A549 (cell line): ENCODE results near the gene TRIO. TPM values are rescaled to one million over a fixed set of nuclear protein-coding genes. Genes with fewer than 3 reads are reported as not detected.

ENCODE experiments used
- ATAC-seq, 2 experiments: fragments of 200-7000 bp in 1 of 2; fragments of >200 bp in 1 of 2; cut with Nextera tagmentation in 1 of 2; cut with Tn5 transposase in 1 of 2; 3 replicates each; pipeline versions ENCODE4 v1.8.0 to v1.9.1; 2018 to 2020; ENCODE audit warnings: mild to moderate bottlenecking in 1 of 2, moderate library complexity in 1 of 2
- CTCF ChIA-PET: fragments of 300-600 bp; sonication (Branson Sonifier 250); formaldehyde crosslinking; extraction: SDS; loops from one replicate; lab custom pipeline; 2021; ENCODE audit warnings: antibody characterized with exemption, inconsistent platforms; lab: Yijun Ruan, JAX
- POLR2A ChIA-PET: fragments of 350-600 bp; formaldehyde crosslinking; extraction: SDS; loops from one replicate; lab custom pipeline; 2021; ENCODE audit warnings: antibody characterized with exemption, inconsistent platforms; lab: Yijun Ruan, JAX
- DNase-seq, 2 experiments: peaks; one replicate each; pipeline versions ENCODE4 v3.0.0 to v3.0.0-alpha.2; 2011 to 2016; ENCODE audit warnings: low read depth in 1 of 2, low spot score in 1 of 2
- FAIRE-seq: peaks from 2 replicates; lab custom pipeline; 2011; peaks lifted over from hg19 to GRCh38; lab: Jason Lieb, UNC
- H3K27ac ChIP-seq, 2 experiments: fragments of >200 bp; sonication (Bioruptor Twin); formaldehyde crosslinking; 3 replicates each; pipeline ENCODE4 v1.5.1; 2016 to 2017
- H3K4me1 ChIP-seq: fragments of >200 bp; sonication (Bioruptor Twin); formaldehyde crosslinking; 3 replicates; pipeline ENCODE4 v1.6.1; 2016
- H3K4me2 ChIP-seq: fragments of >200 bp; sonication (Bioruptor Twin); formaldehyde crosslinking; 3 replicates; pipeline ENCODE4 v1.6.1; 2016
- H3K4me3 ChIP-seq: fragments of >200 bp; sonication (Bioruptor Twin); formaldehyde crosslinking; 3 replicates; pipeline ENCODE4 v1.5.1; 2016
- H3K9me3 ChIP-seq: fragments of >200 bp; sonication (Bioruptor Twin); formaldehyde crosslinking; 3 replicates; pipeline ENCODE4 v1.6.1; 2016
- CTCF ChIP-seq: fragments of >200 bp; sonication (Bioruptor Twin); formaldehyde crosslinking; IDR thresholded peaks from 3 replicates; pipeline ENCODE4 v1.5.1; 2016
- EHMT2 ChIP-seq: fragments of 200-600 bp; sonication (generic); IDR thresholded peaks from 2 replicates; pipeline ENCODE4 v1.6.1; 2016; ENCODE audit warnings: antibody characterized with exemption, low read depth, mild to moderate bottlenecking, moderate library complexity
- ELK1 ChIP-seq: fragments of 150-350 bp; IDR thresholded peaks from 2 replicates; pipeline ENCODE4 v1.6.1; 2014; ENCODE audit warnings: low read depth, mild to moderate bottlenecking, low read length
- FOSB ChIP-seq: fragments of 250-450 bp; sonication (Bioruptor Pico); IDR thresholded peaks from 2 replicates; pipeline ENCODE4 v1.5.0; 2020; ENCODE audit warnings: mild to moderate bottlenecking, moderate library complexity
- HES2 ChIP-seq: fragments of >200 bp; sonication (Bioruptor Twin); formaldehyde crosslinking; IDR thresholded peaks from 2 replicates; pipeline ENCODE4 v1.6.1; 2016
- HOXB5 ChIP-seq: fragments of 250-450 bp; sonication (Bioruptor Pico); IDR thresholded peaks from 2 replicates; pipeline ENCODE4 v1.5.0; 2020; ENCODE audit warnings: mild to moderate bottlenecking, moderate library complexity
- MAFK ChIP-seq: fragments of 450-650 bp; IDR thresholded peaks from 2 replicates; pipeline ENCODE4 v1.6.1; 2014; ENCODE audit not compliant: partially characterized antibody
- MAX ChIP-seq: IDR thresholded peaks from 2 replicates; pipeline ENCODE4 v1.6.1; 2012
- MYC ChIP-seq: IDR thresholded peaks from 2 replicates; pipeline ENCODE4 v1.6.1; 2012; ENCODE audit warnings: mild to moderate bottlenecking, inconsistent platforms, low read length, improper control_type of control experiment, borderline replicate concordance
- PBX3 ChIP-seq: IDR thresholded peaks from 2 replicates; pipeline ENCODE4 v1.6.1; 2012
- RAD21 ChIP-seq, 2 experiments: fragments of >200 bp in 1 of 2; sonication (Bioruptor Twin) in 1 of 2; formaldehyde crosslinking in 1 of 2; IDR thresholded peaks in 1 of 2; conservative IDR thresholded peaks in 1 of 2; 2 replicates in 1 of 2; 3 replicates in 1 of 2; pipeline ENCODE4 v1.6.1; 2012 to 2018; ENCODE audit warnings: inconsistent platforms in 1 of 2
- RFX5 ChIP-seq: fragments of 450-650 bp; IDR thresholded peaks from 2 replicates; pipeline ENCODE4 v1.7.1; 2014; ENCODE audit warnings: antibody characterized with exemption, mild to moderate bottlenecking, moderate library complexity
- RNF2 ChIP-seq: fragments of 200-600 bp; sonication (generic); IDR thresholded peaks from 2 replicates; pipeline ENCODE4 v1.6.1; 2016; ENCODE audit warnings: low read depth, mild to moderate bottlenecking, antibody characterized with exemption, moderate library complexity, borderline replicate concordance
- TFCP2L1 ChIP-seq: fragments of 250-450 bp; sonication (Bioruptor Pico); IDR thresholded peaks from 2 replicates; pipeline ENCODE4 v1.5.0; 2021; ENCODE audit warnings: mild to moderate bottlenecking
- ZC3H11A ChIP-seq: fragments of 450-650 bp; IDR thresholded peaks from 2 replicates; pipeline ENCODE4 v1.6.1; 2014; ENCODE audit warnings: antibody characterized with exemption, mild to moderate bottlenecking
- ZFP36 ChIP-seq: fragments of 450-650 bp; IDR thresholded peaks from 2 replicates; pipeline ENCODE4 v1.6.1; 2014; ENCODE audit warnings: borderline replicate concordance; ENCODE audit not compliant: partially characterized antibody
- ZNF302 ChIP-seq: fragments of 250-450 bp; sonication (Bioruptor Pico); IDR thresholded peaks from 2 replicates; pipeline ENCODE4 v1.9.0; 2021; ENCODE audit warnings: inconsistent platforms, mild to moderate bottlenecking, moderate library complexity
- WGBS: methylation state at CpG from one replicate; pipeline ENCODE4 v1.1.6; 2017; ENCODE audit errors: missing lambda C conversion rate; 5-methylcytosine and 5-hydroxymethylcytosine counted together
- polyA plus RNA-seq, 4 experiments: library from polyadenylated mRNA; depleted of rRNA in 3 of 4; stranded (reverse); fragments of >200 nt; fragmentation: RNase III in 1 of 4; extraction: RNeasy Plus Mini Kit Qiagen cat#74134 plus additional on column Dnase treatment in 1 of 4; gene quantifications; 2 replicates in 3 of 4; 3 replicates in 1 of 4; pipeline ENCODE4 v1.2.3, GENCODE V29; 2011 to 2017

Gene TRIO
- polyA plus RNA-seq, 2 of the 4 experiments (the other 2 are of a cell fraction) = 47.5 to 79.0 TPM

- TF ChIP-seq HES2 (no peak), MYC (no peak), MAFK (no peak), TFCP2L1 (CRISPR knock-in tag) (no peak), RFX5 (no peak), HOXB5 (CRISPR knock-in tag) (no peak), ZFP36 (no peak)
Measured at GRCh38 chr5:14404780-14405179, 261.6 kb downstream of the TRIO start (continued).

- Histone ChIP-seq H3K9me3 (no peaks in the 10 kb centered on the region), H3K4me3 (no peak overlapping the region), H3K27ac (no peak overlapping the region), H3K4me1 (peaks cover 4% of the 10 kb centered on the region), H3K4me2 (no peak overlapping the region)
- FAIRE-seq (no peak), DNase-seq (peak; percentile 33 to 35), ATAC-seq (peak; percentile 55 to 82; a peak in 4 of 6 replicates)
- POLR2A ChIA-PET = no interaction called here
- CTCF ChIA-PET = interaction anchor here (0.6 to 1.4 kb wide), 2 partner anchors 16 to 41 kb away, joined by 3 to 4 read pairs; no protein-coding TSS in a partner anchor
- 87% methylated on average over 10 of the region's 10 CpGs for WGBS
- TF ChIP-seq RAD21 (conservative IDR thresholded peaks at IDR 0.05 in 1 of 2, IDR thresholded peaks at IDR 0.05 in 1 of 2) (peak in 1 of 2 experiments; percentile 23; a peak in 1 of 5 replicates), CTCF (peak; percentile 16; the same call in 1 of the 3 replicates), FOSB (CRISPR knock-in tag) (no peak), ZC3H11A (no peak), RNF2 (no peak), PBX3 (no peak)
Measured at GRCh38 chr5:14405267-14405666, 262.1 kb downstream of the TRIO start.

GRCh38 chr5:14405706-14406553 lies 262.8 kb downstream of the TRIO start:
- no peak; a peak in 1 of 6 replicates for ATAC-seq
- TF ChIP-seq EHMT2 (no peak), MAX (no peak), ZNF302 (CRISPR knock-in tag) (no peak), ELK1 (no peak), HOXB5 (CRISPR knock-in tag) (no peak)
- 91% methylated on average over 22 of the region's 22 CpGs for WGBS
- Histone ChIP-seq H3K4me3 (no peak overlapping the region), H3K4me2 (no peak overlapping the region), H3K27ac (no peak overlapping the region), H3K9me3 (no peaks in the 10 kb centered on the region), H3K4me1 (no peaks in the 10 kb centered on the region)
- DNase-seq = no peak
- FAIRE-seq = no peak
- CTCF ChIA-PET = interaction anchor here (0.6 to 1.4 kb wide), 2 partner anchors 8 to 41 kb away, joined by 3 to 4 read pairs; no protein-coding TSS in a partner anchor
- POLR2A ChIA-PET = no interaction called here
